Measurements from ENCODE around the gene TM9SF4.

The TM9SF4 gene

GRCh38 chr20:32150291-32150848 is 40.9 kb downstream of the TM9SF4 start:
- TF ChIP-seq CTCF (IDR thresholded peaks at IDR 0.05; ENCODE audit: low read depth, low read length, missing control alignments), result no peak
- in situ Hi-C loops (cut with HindIII; ENCODE audit: low sequenced_read_pairs), result no loop called here
- no peak for DNase-seq (ENCODE audit: low read depth)
- no peak overlapping the region for H3K4me3 ChIP-seq (ENCODE audit: low read depth, low read length)

- no peak overlapping the region for H3K4me3 ChIP-seq (ENCODE audit: low read depth, low read length)
- DNase-seq (ENCODE audit: low read depth), result no peak
- in situ Hi-C loops (cut with HindIII; ENCODE audit: low sequenced_read_pairs), result no loop called here
- no peak for TF ChIP-seq CTCF (IDR thresholded peaks at IDR 0.05; ENCODE audit: low read depth, low read length, missing control alignments)
Measured at GRCh38 chr20:32152421-32153155, 43.1 kb downstream of the TM9SF4 start.

GRCh38 chr20:32153156-32153665 is 43.7 kb downstream of the TM9SF4 start:
- in situ Hi-C loops (cut with HindIII; ENCODE audit: low sequenced_read_pairs), result no loop called here
- H3K4me3 ChIP-seq (ENCODE audit: low read depth, low read length), result no peak overlapping the region
- DNase-seq (ENCODE audit: low read depth), result no peak
- TF ChIP-seq CTCF (IDR thresholded peaks at IDR 0.05; ENCODE audit: low read depth, low read length, missing control alignments), result no peak

GRCh38 chr20:32153771-32154170 is 44.3 kb downstream of the TM9SF4 start:
- in situ Hi-C loops (cut with HindIII; ENCODE audit: low sequenced_read_pairs), result no loop called here

GRCh38 chr20:32155017-32155981 is 45.8 kb downstream of the TM9SF4 start:
- DNase-seq (ENCODE audit: low read depth), result peak; percentile 22
- H3K4me3 ChIP-seq (ENCODE audit: low read depth, low read length), result no peak overlapping the region
- TF ChIP-seq CTCF (IDR thresholded peaks at IDR 0.05; ENCODE audit: low read depth, low read length, missing control alignments), result peak; percentile 42
- in situ Hi-C loops (cut with HindIII; ENCODE audit: low sequenced_read_pairs), result no loop called here

More at GRCh38 chr20:32153771-32154170, 44.3 kb downstream of the TM9SF4 start:
- H3K4me3 ChIP-seq (ENCODE audit: low read depth, low read length), result no peak overlapping the region
- no peak for TF ChIP-seq CTCF (IDR thresholded peaks at IDR 0.05; ENCODE audit: low read depth, low read length, missing control alignments)
- no peak for DNase-seq (ENCODE audit: low read depth)

- in situ Hi-C loops (cut with HindIII; ENCODE audit: low sequenced_read_pairs), result no loop called here
- no peak for TF ChIP-seq CTCF (IDR thresholded peaks at IDR 0.05; ENCODE audit: low read depth, low read length, missing control alignments)
- DNase-seq (ENCODE audit: low read depth), result no peak
- no peak overlapping the region for H3K4me3 ChIP-seq (ENCODE audit: low read depth, low read length)
Measured at GRCh38 chr20:32157611-32158010, 48.1 kb downstream of the TM9SF4 start.
